ENCODE results near the gene CDH13.

Gene CDH13

GRCh38 chr16:83458612-83459011 is 831.8 kb downstream of the CDH13 start:
- TF ChIP-seq CTCF (IDR thresholded peaks at IDR 0.05), result no peak
- TF ChIP-seq ZFX (IDR thresholded peaks at IDR 0.05; ENCODE audit: borderline replicate concordance), result no peak
- H3K27ac ChIP-seq, result no peak overlapping the region

- no peak for TF ChIP-seq CTCF (IDR thresholded peaks at IDR 0.05)
- TF ChIP-seq ZFX (IDR thresholded peaks at IDR 0.05; ENCODE audit: borderline replicate concordance), result no peak
- no peak overlapping the region for H3K27ac ChIP-seq
Observed at GRCh38 chr16:83464991-83465390, 838.2 kb downstream of the CDH13 start.

GRCh38 chr16:83470416-83470815 is 843.6 kb downstream of the CDH13 start:
- no peak overlapping the region for H3K27ac ChIP-seq
- TF ChIP-seq CTCF (IDR thresholded peaks at IDR 0.05), result no peak
- no peak for TF ChIP-seq ZFX (IDR thresholded peaks at IDR 0.05; ENCODE audit: borderline replicate concordance)

GRCh38 chr16:83472776-83473501 is 846.2 kb downstream of the CDH13 start:
- TF ChIP-seq CTCF (IDR thresholded peaks at IDR 0.05), result no peak
- no peak for TF ChIP-seq ZFX (IDR thresholded peaks at IDR 0.05; ENCODE audit: borderline replicate concordance)

GRCh38 chr16:83473926-83474650 is 847.3 kb downstream of the CDH13 start:
- TF ChIP-seq ZFX (IDR thresholded peaks at IDR 0.05; ENCODE audit: borderline replicate concordance) (no peak), CTCF (IDR thresholded peaks at IDR 0.05) (no peak)
- no peak overlapping the region for H3K27ac ChIP-seq

More at GRCh38 chr16:83472776-83473501, 846.2 kb downstream of the CDH13 start:
- H3K27ac ChIP-seq, result no peak overlapping the region

- TF ChIP-seq ZFX (IDR thresholded peaks at IDR 0.05; ENCODE audit: borderline replicate concordance) (no peak), CTCF (IDR thresholded peaks at IDR 0.05) (no peak)
Observed at GRCh38 chr16:83475108-83475507, 848.3 kb downstream of the CDH13 start.

GRCh38 chr16:83481589-83481988 is 854.8 kb downstream of the CDH13 start:
- TF ChIP-seq ZFX (IDR thresholded peaks at IDR 0.05; ENCODE audit: borderline replicate concordance) (no peak), CTCF (IDR thresholded peaks at IDR 0.05) (no peak)
- no peak overlapping the region for H3K27ac ChIP-seq

More at GRCh38 chr16:83475108-83475507, 848.3 kb downstream of the CDH13 start:
- H3K27ac ChIP-seq, result no peak overlapping the region
